Spleen (tissue), 11 donors: ENCODE data around the gene RIPPLY3. TPM values are rescaled to one million over a fixed set of nuclear protein-coding genes. Genes with fewer than 3 reads are reported as not detected.

Experiments used
- DNase-seq: peaks from one replicate; pipeline ENCODE4 v3.0.0-alpha.2; 2020
- H3K27ac ChIP-seq, 8 donors: fragments of 200-600 bp; sonication (generic) in 7 of 8; 1 replicate in 4 of 8; 2 replicates in 4 of 8; pipeline versions ENCODE4 v1.5.0 to v1.8.0; 2016 to 2021; ENCODE audit warnings: inconsistent platforms in 4 of 8, mild to moderate bottlenecking in 4 of 8, moderate library complexity in 1 of 8
- H3K27me3 ChIP-seq, 7 donors: fragments of 200-600 bp; sonication (generic) in 6 of 7; replicated peaks in 1 of 7; 1 replicate in 4 of 7; 2 replicates in 3 of 7; pipeline versions ENCODE4 v1.5.0 to v1.8.0; 2016 to 2021; ENCODE audit warnings: inconsistent platforms in 3 of 7, mild to moderate bottlenecking in 1 of 7
- H3K36me3 ChIP-seq, 6 donors: fragments of 200-600 bp; sonication (generic) in 5 of 6; 1 replicate in 4 of 6; 2 replicates in 2 of 6; pipeline versions ENCODE4 v1.5.0 to v1.8.0; 2016 to 2021; ENCODE audit warnings: inconsistent platforms in 2 of 6
- H3K4me1 ChIP-seq, 6 donors: fragments of 200-600 bp; sonication (generic) in 5 of 6; 1 replicate in 3 of 6; 2 replicates in 3 of 6; pipeline versions ENCODE4 v1.5.0 to v1.8.0; 2016 to 2021; ENCODE audit warnings: inconsistent platforms in 3 of 6
- H3K4me3 ChIP-seq, 8 donors: fragments of 200-600 bp; sonication (generic) in 7 of 8; 1 replicate in 4 of 8; 2 replicates in 4 of 8; pipeline versions ENCODE4 v1.5.0 to v1.8.0; 2016 to 2021; ENCODE audit warnings: inconsistent platforms in 4 of 8, mild to moderate bottlenecking in 4 of 8, moderate library complexity in 2 of 8
- H3K9me3 ChIP-seq, 8 donors: fragments of 200-600 bp; sonication (generic) in 7 of 8; 1 replicate in 4 of 8; 2 replicates in 4 of 8; pipeline versions ENCODE4 v1.5.0 to v1.8.0; 2016 to 2021; ENCODE audit warnings: inconsistent platforms in 4 of 8
- CTCF ChIP-seq, 11 experiments: fragments of 200-600 bp in 7 of 11; fragments of 450-650 bp in 4 of 11; sonication (generic) in 4 of 11; IDR thresholded peaks in 8 of 11; conservative IDR thresholded peaks in 3 of 11; 1 replicate in 7 of 11; 2 replicates in 4 of 11; pipeline versions ENCODE4 v1.4.0 to v1.8.0; 2016 to 2021; ENCODE audit warnings: antibody characterized with exemption in 11 of 11, inconsistent platforms in 4 of 11, mild to moderate bottlenecking in 1 of 11
- POLR2A ChIP-seq, 3 donors: fragments of 450-650 bp; IDR thresholded peaks; one replicate each; pipeline ENCODE4 v1.5.1; 2017; ENCODE audit warnings: antibody characterized with exemption in 3 of 3, mild to moderate bottlenecking in 1 of 3
- POLR2AphosphoS5 ChIP-seq, 3 donors: sonication (generic); formaldehyde crosslinking; IDR thresholded peaks; one replicate each; pipeline ENCODE4 v1.5.1; 2017; ENCODE audit warnings: antibody characterized with exemption in 3 of 3
- WGBS, 5 donors: extraction: QIAGEN DNeasy Blood & Tissue Kit in 3 of 5; methylation state at CpG; one replicate each; pipeline versions ENCODE4 v1.1.5 to v1.1.7; 2013 to 2018; 5-methylcytosine and 5-hydroxymethylcytosine counted together
- intact Hi-C: fragments of 100-400 bp; cut with DNase I; formaldehyde crosslinking; loops from one replicate; pipeline ENCODE4 v1.15.0; 2023; ENCODE audit warnings: low total_unique reads
- polyA plus RNA-seq, 3 donors: library from polyadenylated mRNA; stranded (reverse); fragments of 200-250 nt; gene quantifications; one replicate each; pipeline ENCODE4 v1.2.1, GENCODE V29; 2013
- total RNA-seq, 7 donors: library from RNA; depleted of rRNA in 3 of 7; stranded (reverse); fragments of >200 nt in 3 of 7; fragmentation: NEBNext Ultra II Directional in 4 of 7; extraction: Animal tissue kit (Norgen Biotek cat#: 25700) in 4 of 7; gene quantifications; one replicate each; pipeline versions ENCODE4 v1.1.0 to v1.2.1, GENCODE V29; 2016 to 2021
- donor health status: healthy with polysubstance abuse.
- donor health status: DM: no; HTN: no; CAD: no; lungs with moderate emphysema.
- donor health status: DM: no; HTN: no; CAD: no.
- donor health status: Bipolar disorder and iron deficiency.
- donor health status: healthy.
- donor health status: DM: no; HTN: no; CAD: no.
- donor health status: DM: yes; HTN: yes; CAD: no.

The RIPPLY3 gene
- total and polyA plus RNA-seq, 10 donors, result 0.05 TPM; not detected in 9

GRCh38 chr21:37055271-37055855 lies 48.9 kb downstream of the RIPPLY3 start:
- intact Hi-C loops, result no loop called here
- H3K27ac ChIP-seq, result no peak overlapping the region
- H3K9me3 ChIP-seq, result no peaks in the 10 kb centered on the region
- no peaks in the 10 kb centered on the region for H3K4me1 ChIP-seq
- WGBS, 5 donors, result 80 to 91% (median 81%) methylated on average over 2 of the region's 2 CpGs
- DNase-seq, result no peak
- H3K27me3 ChIP-seq, result no peaks in the 10 kb centered on the region
- H3K4me3 ChIP-seq, result no peak overlapping the region
- no peak for TF ChIP-seq POLR2A (IDR thresholded peaks at IDR 0.05)
- TF ChIP-seq POLR2AphosphoS5 (IDR thresholded peaks at IDR 0.05), result no peak
- no peak for TF ChIP-seq CTCF (IDR thresholded peaks at IDR 0.05 in 8 of 11, conservative IDR thresholded peaks at IDR 0.05 in 3 of 11)
- H3K36me3 ChIP-seq, result no peaks in the 10 kb centered on the region

GRCh38 chr21:37057614-37058013 lies 51.1 kb downstream of the RIPPLY3 start:
- Histone ChIP-seq H3K4me3 (no peak overlapping the region), H3K9me3 (no peaks in the 10 kb centered on the region), H3K4me1 (no peaks in the 10 kb centered on the region), H3K27ac (no peak overlapping the region), H3K27me3 (no peaks in the 10 kb centered on the region), H3K36me3 (no peaks in the 10 kb centered on the region)
- intact Hi-C loops, result no loop called here
- 64 to 82% (median 76%) methylated on average over 7 of the region's 7 CpGs for WGBS, 5 donors
- no peak for TF ChIP-seq CTCF (IDR thresholded peaks at IDR 0.05 in 8 of 11, conservative IDR thresholded peaks at IDR 0.05 in 3 of 11)
- TF ChIP-seq POLR2A (IDR thresholded peaks at IDR 0.05), result no peak
- no peak for TF ChIP-seq POLR2AphosphoS5 (IDR thresholded peaks at IDR 0.05)
- no peak for DNase-seq

GRCh38 chr21:37058261-37058660 lies 51.8 kb downstream of the RIPPLY3 start:
- no peaks in the 10 kb centered on the region for H3K27me3 ChIP-seq
- TF ChIP-seq CTCF (IDR thresholded peaks at IDR 0.05 in 8 of 11, conservative IDR thresholded peaks at IDR 0.05 in 3 of 11), result no peak
- TF ChIP-seq POLR2AphosphoS5 (IDR thresholded peaks at IDR 0.05), result no peak
- TF ChIP-seq POLR2A (IDR thresholded peaks at IDR 0.05), result no peak
- no peaks in the 10 kb centered on the region for H3K36me3 ChIP-seq
- no peaks in the 10 kb centered on the region for H3K4me1 ChIP-seq
- 41 to 55% (median 45%) methylated on average over 2 of the region's 2 CpGs for WGBS, 5 donors
- H3K4me3 ChIP-seq, result no peak overlapping the region
- DNase-seq, result no peak
- no peak overlapping the region for H3K27ac ChIP-seq
- intact Hi-C loops, result no loop called here
- H3K9me3 ChIP-seq, result no peaks in the 10 kb centered on the region

- Histone ChIP-seq H3K4me1 (no peaks in the 10 kb centered on the region), H3K4me3 (no peak overlapping the region), H3K27ac (no peak overlapping the region), H3K9me3 (no peaks in the 10 kb centered on the region), H3K27me3 (no peaks in the 10 kb centered on the region), H3K36me3 (no peaks in the 10 kb centered on the region)
- intact Hi-C loops, result no loop called here
- 47 to 67% (median 60%) methylated on average over 5 of the region's 5 CpGs for WGBS, 5 donors
- no peak for TF ChIP-seq CTCF (IDR thresholded peaks at IDR 0.05 in 8 of 11, conservative IDR thresholded peaks at IDR 0.05 in 3 of 11)
- TF ChIP-seq POLR2A (IDR thresholded peaks at IDR 0.05), result no peak
- DNase-seq, result no peak
These were observed 52.7 kb downstream of the RIPPLY3 start for GRCh38 chr21:37059181-37059580.
